HEK293 (cell line): ENCODE measurements around the gene HES7.

Experiments used
- ATF2 ChIP-seq: fragments of 450-650 bp; formaldehyde crosslinking; IDR thresholded peaks from 2 replicates; pipeline ENCODE4 v1.5.1; 2016; ENCODE audit warnings: missing biosample characterization, missing genetic modification characterization, low read depth
- EGR2 ChIP-seq: fragments of 450-650 bp; formaldehyde crosslinking; IDR thresholded peaks from 2 replicates; pipeline ENCODE4 v1.5.1; 2016; ENCODE audit warnings: low read depth, missing biosample characterization, missing genetic modification characterization
- PBX3 ChIP-seq: sonication (generic); formaldehyde crosslinking; IDR thresholded peaks from 2 replicates; pipeline ENCODE4 v1.8.1; 2022; ENCODE audit warnings: mild to moderate bottlenecking, moderate library complexity, missing genetic modification reagents
- REPIN1 ChIP-seq: fragments of 450-650 bp; formaldehyde crosslinking; IDR thresholded peaks from 2 replicates; pipeline ENCODE4 v1.5.1; 2017; ENCODE audit warnings: missing biosample characterization, missing genetic modification characterization, low read depth
- SP7 ChIP-seq: fragments of 450-650 bp; formaldehyde crosslinking; IDR thresholded peaks from 2 replicates; pipeline ENCODE4 v1.5.1; 2016; ENCODE audit warnings: missing biosample characterization, missing genetic modification characterization
- YY1 ChIP-seq: fragments of 450-650 bp; formaldehyde crosslinking; IDR thresholded peaks from 2 replicates; pipeline ENCODE4 v1.5.1; 2018; ENCODE audit warnings: missing biosample characterization, missing genetic modification characterization
- ZBTB1 ChIP-seq: fragments of 450-650 bp; formaldehyde crosslinking; IDR thresholded peaks from 2 replicates; pipeline ENCODE4 v1.5.1; 2016; ENCODE audit warnings: missing biosample characterization, missing genetic modification characterization
- ZBTB10 ChIP-seq: fragments of 450-650 bp; formaldehyde crosslinking; IDR thresholded peaks from 2 replicates; pipeline ENCODE4 v1.5.1; 2016; ENCODE audit warnings: missing biosample characterization, missing genetic modification characterization
- ZBTB11 ChIP-seq: fragments of 450-650 bp; formaldehyde crosslinking; conservative IDR thresholded peaks from 2 replicates; pipeline ENCODE4 v1.5.1; 2016; ENCODE audit warnings: low read depth, missing biosample characterization, missing genetic modification characterization
- ZBTB7A ChIP-seq: fragments of 450-650 bp; formaldehyde crosslinking; IDR thresholded peaks from 2 replicates; pipeline ENCODE4 v1.5.1; 2016; ENCODE audit warnings: low read depth, missing biosample characterization, missing genetic modification characterization
- ZIC2 ChIP-seq: fragments of 450-650 bp; formaldehyde crosslinking; IDR thresholded peaks from 2 replicates; pipeline ENCODE4 v1.5.1; 2016; ENCODE audit warnings: missing biosample characterization, missing genetic modification characterization
- ZNF10 ChIP-seq: fragments of 450-650 bp; formaldehyde crosslinking; IDR thresholded peaks from 2 replicates; pipeline ENCODE4 v1.5.1; 2017; ENCODE audit warnings: missing biosample characterization, missing genetic modification characterization
- ZNF26 ChIP-seq: fragments of 450-650 bp; formaldehyde crosslinking; IDR thresholded peaks from 2 replicates; pipeline ENCODE4 v1.5.1; 2016; ENCODE audit warnings: missing biosample characterization, missing genetic modification characterization
- ZNF324 ChIP-seq: fragments of 450-650 bp; formaldehyde crosslinking; IDR thresholded peaks from 2 replicates; pipeline ENCODE4 v1.5.1; 2016; ENCODE audit warnings: missing biosample characterization, missing genetic modification characterization
- ZNF394 ChIP-seq: fragments of 450-650 bp; formaldehyde crosslinking; IDR thresholded peaks from 2 replicates; pipeline ENCODE4 v1.5.1; 2016; ENCODE audit warnings: missing biosample characterization, missing genetic modification characterization, mild to moderate bottlenecking, moderate library complexity, borderline replicate concordance
- ZNF510 ChIP-seq: fragments of 450-650 bp; formaldehyde crosslinking; IDR thresholded peaks from 2 replicates; pipeline ENCODE4 v1.5.1; 2018; ENCODE audit warnings: mild to moderate bottlenecking, missing genetic modification characterization, missing biosample characterization; ENCODE audit not compliant: insufficient replicate concordance
- ZNF660 ChIP-seq: fragments of 450-650 bp; IDR thresholded peaks from 2 replicates; pipeline ENCODE4 v1.5.1; 2018; ENCODE audit warnings: missing biosample characterization, mild to moderate bottlenecking, missing genetic modification characterization
- ZNF791 ChIP-seq: fragments of 450-650 bp; formaldehyde crosslinking; IDR thresholded peaks from 2 replicates; pipeline ENCODE4 v1.5.1; 2016; ENCODE audit warnings: missing biosample characterization, missing genetic modification characterization
- ZNF843 ChIP-seq: fragments of 450-650 bp; formaldehyde crosslinking; IDR thresholded peaks from 2 replicates; pipeline ENCODE4 v1.5.1; 2016; ENCODE audit warnings: missing biosample characterization, missing genetic modification characterization
- TF ChIP-seq, protein P1 (sequence below): fragments of 450-650 bp; formaldehyde crosslinking; IDR thresholded peaks from 2 replicates; pipeline ENCODE4 v1.5.1; 2016; ENCODE audit warnings: missing biosample characterization, missing genetic modification characterization
- TF ChIP-seq, protein P2 (sequence below): fragments of 450-650 bp; formaldehyde crosslinking; IDR thresholded peaks from 2 replicates; pipeline ENCODE4 v1.5.1; 2017; ENCODE audit warnings: missing biosample characterization, missing genetic modification characterization
- TF ChIP-seq, protein P3 (sequence below): fragments of 450-650 bp; formaldehyde crosslinking; IDR thresholded peaks from 2 replicates; pipeline ENCODE4 v1.5.1; 2016; ENCODE audit warnings: missing biosample characterization, missing genetic modification characterization

HES7 gene

GRCh38 chr17:8156246-8156992 is 32.5 kb upstream of the HES7 start (continued):
- TF ChIP-seq ZNF791 (tag by site-specific recombination) (no peak), ZNF660 (peak; percentile 73; the same call in 1 of the 2 replicates), EGR2 (tag by site-specific recombination) (peak; percentile 98), ZNF10 (tag by site-specific recombination) (no peak), ZNF324 (no peak; the same call in 1 of the 2 replicates), ZBTB7A (no peak), YY1 (tag by site-specific recombination) (no peak), ZBTB11 (tag by site-specific recombination) (peak; percentile 96), ZIC2 (tag by site-specific recombination) (no peak), SP7 (peak; percentile 69), ZNF394 (tag by site-specific recombination) (peak; percentile 62; the same call in 1 of the 2 replicates), REPIN1 (tag by site-specific recombination) (no peak), ZNF26 (no peak), ZBTB10 (tag by site-specific recombination) (peak; percentile 88), ZNF843 (tag by site-specific recombination) (no peak), ZBTB1 (tag by site-specific recombination) (peak; percentile 83; the same call in 1 of the 2 replicates), ZNF510 (tag by site-specific recombination) (no peak), ATF2 (tag by site-specific recombination) (peak; percentile 86), PBX3 (CRISPR knock-in tag) (0 out of 2 replicates have a peak, but pooled peaks have one; percentile 48)
- TF ChIP-seq, protein P1, sequence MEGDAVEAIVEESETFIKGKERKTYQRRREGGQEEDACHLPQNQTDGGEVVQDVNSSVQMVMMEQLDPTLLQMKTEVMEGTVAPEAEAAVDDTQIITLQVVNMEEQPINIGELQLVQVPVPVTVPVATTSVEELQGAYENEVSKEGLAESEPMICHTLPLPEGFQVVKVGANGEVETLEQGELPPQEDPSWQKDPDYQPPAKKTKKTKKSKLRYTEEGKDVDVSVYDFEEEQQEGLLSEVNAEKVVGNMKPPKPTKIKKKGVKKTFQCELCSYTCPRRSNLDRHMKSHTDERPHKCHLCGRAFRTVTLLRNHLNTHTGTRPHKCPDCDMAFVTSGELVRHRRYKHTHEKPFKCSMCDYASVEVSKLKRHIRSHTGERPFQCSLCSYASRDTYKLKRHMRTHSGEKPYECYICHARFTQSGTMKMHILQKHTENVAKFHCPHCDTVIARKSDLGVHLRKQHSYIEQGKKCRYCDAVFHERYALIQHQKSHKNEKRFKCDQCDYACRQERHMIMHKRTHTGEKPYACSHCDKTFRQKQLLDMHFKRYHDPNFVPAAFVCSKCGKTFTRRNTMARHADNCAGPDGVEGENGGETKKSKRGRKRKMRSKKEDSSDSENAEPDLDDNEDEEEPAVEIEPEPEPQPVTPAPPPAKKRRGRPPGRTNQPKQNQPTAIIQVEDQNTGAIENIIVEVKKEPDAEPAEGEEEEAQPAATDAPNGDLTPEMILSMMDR = peak; percentile 34
- TF ChIP-seq, protein P2, sequence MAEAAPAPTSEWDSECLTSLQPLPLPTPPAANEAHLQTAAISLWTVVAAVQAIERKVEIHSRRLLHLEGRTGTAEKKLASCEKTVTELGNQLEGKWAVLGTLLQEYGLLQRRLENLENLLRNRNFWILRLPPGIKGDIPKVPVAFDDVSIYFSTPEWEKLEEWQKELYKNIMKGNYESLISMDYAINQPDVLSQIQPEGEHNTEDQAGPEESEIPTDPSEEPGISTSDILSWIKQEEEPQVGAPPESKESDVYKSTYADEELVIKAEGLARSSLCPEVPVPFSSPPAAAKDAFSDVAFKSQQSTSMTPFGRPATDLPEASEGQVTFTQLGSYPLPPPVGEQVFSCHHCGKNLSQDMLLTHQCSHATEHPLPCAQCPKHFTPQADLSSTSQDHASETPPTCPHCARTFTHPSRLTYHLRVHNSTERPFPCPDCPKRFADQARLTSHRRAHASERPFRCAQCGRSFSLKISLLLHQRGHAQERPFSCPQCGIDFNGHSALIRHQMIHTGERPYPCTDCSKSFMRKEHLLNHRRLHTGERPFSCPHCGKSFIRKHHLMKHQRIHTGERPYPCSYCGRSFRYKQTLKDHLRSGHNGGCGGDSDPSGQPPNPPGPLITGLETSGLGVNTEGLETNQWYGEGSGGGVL (tag by site-specific recombination) = no peak
- TF ChIP-seq, protein P3, sequence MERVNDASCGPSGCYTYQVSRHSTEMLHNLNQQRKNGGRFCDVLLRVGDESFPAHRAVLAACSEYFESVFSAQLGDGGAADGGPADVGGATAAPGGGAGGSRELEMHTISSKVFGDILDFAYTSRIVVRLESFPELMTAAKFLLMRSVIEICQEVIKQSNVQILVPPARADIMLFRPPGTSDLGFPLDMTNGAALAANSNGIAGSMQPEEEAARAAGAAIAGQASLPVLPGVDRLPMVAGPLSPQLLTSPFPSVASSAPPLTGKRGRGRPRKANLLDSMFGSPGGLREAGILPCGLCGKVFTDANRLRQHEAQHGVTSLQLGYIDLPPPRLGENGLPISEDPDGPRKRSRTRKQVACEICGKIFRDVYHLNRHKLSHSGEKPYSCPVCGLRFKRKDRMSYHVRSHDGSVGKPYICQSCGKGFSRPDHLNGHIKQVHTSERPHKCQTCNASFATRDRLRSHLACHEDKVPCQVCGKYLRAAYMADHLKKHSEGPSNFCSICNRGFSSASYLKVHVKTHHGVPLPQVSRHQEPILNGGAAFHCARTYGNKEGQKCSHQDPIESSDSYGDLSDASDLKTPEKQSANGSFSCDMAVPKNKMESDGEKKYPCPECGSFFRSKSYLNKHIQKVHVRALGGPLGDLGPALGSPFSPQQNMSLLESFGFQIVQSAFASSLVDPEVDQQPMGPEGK (tag by site-specific recombination) = peak; percentile 94
